ENCODE results near the gene S100A5. TPM values are rescaled to one million over a fixed set of nuclear protein-coding genes. Genes with fewer than 3 reads are reported as not detected.

S100A5 gene
- total and polyA plus RNA-seq, 2 of the 8 experiments (the other 6 are each of a cell fraction or from before 2014, with no cell fraction given): not detected

- no peak for DNase-seq (ENCODE audit: low read depth in 1 of 2, low spot score in 2 of 2)
- H2BK20ac ChIP-seq (ENCODE audit: low read length): no peak overlapping the region
- no peaks in the 10 kb centered on the region for H4K20me1 ChIP-seq (replicated peaks in 1 of 2; ENCODE audit: control insufficient read depth in 1 of 2, insufficient read depth in 2 of 2, low read length in 2 of 2)
- H3K4ac ChIP-seq (replicated peaks; ENCODE audit: insufficient read length, low read depth, low read length): no peak overlapping the region
- no peak overlapping the region for H3K23ac ChIP-seq (ENCODE audit: insufficient read length)
- no peak overlapping the region for H3K27ac ChIP-seq (ENCODE audit: low read depth, low read length)
- H4K91ac ChIP-seq (replicated peaks; ENCODE audit: insufficient read length, low read length): no peak overlapping the region
- no peaks in the 10 kb centered on the region for H3K23me2 ChIP-seq (ENCODE audit: low read depth, low read length)
- no peaks in the 10 kb centered on the region for H3K79me2 ChIP-seq (ENCODE audit: control insufficient read depth in 1 of 2, insufficient read depth in 2 of 2, low read length in 2 of 2)
- no peak overlapping the region for H2BK120ac ChIP-seq (replicated peaks; ENCODE audit: low read depth, low read length)
- no peak overlapping the region for H3K56ac ChIP-seq (replicated peaks; ENCODE audit: insufficient read length, low read depth, low read length)
- POLR2A ChIA-PET (ENCODE audit: partially characterized antibody): interaction anchor here (0.6 to 1.3 kb wide), 3 partner anchors 102 to 633 kb away, joined by 3 to 5 read pairs (median 3); partner anchors contain the start of gene S100A13
- H3K4me2 ChIP-seq (ENCODE audit: insufficient read depth in 1 of 2, low read depth in 2 of 2, low read length in 2 of 2): no peak overlapping the region
- H3K36me3 ChIP-seq (ENCODE audit: control insufficient read depth in 2 of 4, insufficient read depth in 4 of 4, low read length in 3 of 4): no peaks in the 10 kb centered on the region
- H4K8ac ChIP-seq (ENCODE audit: extremely low read depth, insufficient read depth, low read length): no peak overlapping the region; the same call in 1 of the 2 replicates
- H3K9me3 ChIP-seq (ENCODE audit: insufficient read depth in 2 of 2, low read depth in 1 of 2, low read length in 1 of 2): peaks cover 0 to 2% of the 10 kb centered on the region in 2 experiments; a peak in 1 of 4 replicates
- no peak for FAIRE-seq
- no peak overlapping the region for H3K9ac ChIP-seq (replicated peaks in 1 of 4; ENCODE audit: extremely low read depth in 1 of 4, low read depth in 3 of 4, low read length in 3 of 4)
- H3K14ac ChIP-seq (ENCODE audit: insufficient read length): no peak overlapping the region
- 50% methylated on average over 3 of the region's 3 CpGs; no CpG with 5 or more reads in 1 of the 2 experiments for WGBS, 2 experiments (ENCODE audit: extremely low coverage in 1 of 2, insufficient coverage in 1 of 2, insufficient read length in 1 of 2, insufficient replicate concordance in 2 of 2, low coverage in 1 of 2, low lambda C conversion rate in 2 of 2, missing lambda C conversion rate in 1 of 2)
- CTCF ChIA-PET (ENCODE audit: partially characterized antibody): interaction anchor here (0.6 to 4.1 kb wide), 23 partner anchors 8 to 270 kb away, joined by 3 to 19 read pairs (median 4); partner anchors contain the start of genes PGLYRP3, S100A1, S100A13 and S100A14
- H4K5ac ChIP-seq (ENCODE audit: insufficient read length, low read depth, low read length): no peak overlapping the region
- no peaks in the 10 kb centered on the region; a peak in 1 of 7 replicates for H3K27me3 ChIP-seq (replicated peaks in 1 of 4; ENCODE audit: control insufficient read depth in 3 of 4, extremely low read depth in 1 of 4, insufficient read depth in 3 of 4, low read length in 3 of 4)
- 0 out of 2 replicates have a peak overlapping the region, but pooled peaks have one; percentile 5 for H2AFZ ChIP-seq (ENCODE audit: low read length)
- H2BK15ac ChIP-seq (ENCODE audit: low read length): no peak overlapping the region
- no peak overlapping the region for H3K4me3 ChIP-seq (ENCODE audit: extremely low read depth in 1 of 4, insufficient read depth in 2 of 4, low read depth in 3 of 4, low read length in 4 of 4)
- H2BK12ac ChIP-seq (ENCODE audit: low read depth, low read length): peak overlapping the region; percentile 5; the same call in 1 of the 2 replicates
- H3K4me1 ChIP-seq (replicated peaks in 1 of 4; ENCODE audit: control insufficient read depth in 3 of 4, insufficient read depth in 4 of 4, low read length in 3 of 4): peaks cover 6 to 15% (median 8%) of the 10 kb centered on the region in 4 experiments; a peak in 5 of 7 replicates
- no peak overlapping the region for H3K18ac ChIP-seq (ENCODE audit: extremely low read depth, low read length)
- H3K79me1 ChIP-seq (ENCODE audit: low read depth, low read length): no peaks in the 10 kb centered on the region
- no peak overlapping the region for H2AK5ac ChIP-seq (ENCODE audit: low read depth, low read length)
- H2BK5ac ChIP-seq (ENCODE audit: low read depth, low read length): no peak overlapping the region
Measured at GRCh38 chr1:153525088-153525728, 15.5 kb downstream of the S100A5 start.

Measured in H1 (cell line).